Natural killer cell (primary cell): ENCODE results near the gene RAB40C. TPM values are rescaled to one million over a fixed set of nuclear protein-coding genes. Genes with fewer than 3 reads are reported as not detected.

Source experiments
- ATAC-seq, 3 donors: fragments of 150-1000 bp in 2 of 3; fragments of 200-7000 bp in 1 of 3; cut with Tn5 transposase; 1 replicate in 1 of 3; 2 replicates in 2 of 3; pipeline ENCODE4 v1.10.0; 2021; ENCODE audit warnings: mild to moderate bottlenecking in 2 of 3, moderate library complexity in 2 of 3
- DNase-seq, 2 donors: peaks; one replicate each; pipeline versions ENCODE4 v3.0.0 to v3.0.0-alpha.2; 2013 to 2021; ENCODE audit warnings: mixed read lengths in 1 of 2
- H3K27ac ChIP-seq: one replicate; pipeline ENCODE4 v1.5.1; 2013; ENCODE audit warnings: mild to moderate bottlenecking, low read length
- H3K27me3 ChIP-seq: one replicate; pipeline ENCODE4 v1.6.1; 2013; ENCODE audit warnings: low read length; ENCODE audit not compliant: control insufficient read depth, insufficient read depth
- H3K36me3 ChIP-seq: one replicate; pipeline ENCODE4 v1.6.1; 2013; ENCODE audit warnings: low read length; ENCODE audit not compliant: control insufficient read depth, insufficient read depth
- H3K4me1 ChIP-seq: one replicate; pipeline ENCODE4 v1.6.1; 2013; ENCODE audit warnings: low read length; ENCODE audit not compliant: control insufficient read depth, insufficient read depth
- H3K4me3 ChIP-seq: one replicate; pipeline ENCODE4 v1.5.1; 2013; ENCODE audit warnings: low read length
- H3K9me3 ChIP-seq: one replicate; pipeline ENCODE4 v1.6.1; 2013; ENCODE audit warnings: low read length; ENCODE audit not compliant: control insufficient read depth, insufficient read depth
- H3K27ac Mint-ChIP-seq, 2 donors: one replicate each; pipeline ENCODE4 v1.8.0; 2022; ENCODE audit warnings: mild to moderate bottlenecking in 2 of 2, mixed read lengths in 2 of 2, moderate library complexity in 1 of 2
- H3K27me3 Mint-ChIP-seq, 2 donors: one replicate each; pipeline ENCODE4 v1.8.0; 2022; ENCODE audit warnings: low read depth in 2 of 2, mixed read lengths in 2 of 2
- H3K36me3 Mint-ChIP-seq: one replicate; pipeline ENCODE4 v1.8.0; 2022; ENCODE audit warnings: mixed read lengths
- H3K4me1 Mint-ChIP-seq, 2 donors: one replicate each; pipeline ENCODE4 v1.8.0; 2022; ENCODE audit warnings: mixed read lengths in 2 of 2
- H3K4me3 Mint-ChIP-seq: one replicate; pipeline ENCODE4 v1.8.0; 2022; ENCODE audit warnings: mild to moderate bottlenecking, moderate library complexity, mixed read lengths
- H3K9me3 Mint-ChIP-seq, 2 donors: one replicate each; pipeline ENCODE4 v1.8.0; 2022; ENCODE audit warnings: mixed read lengths in 2 of 2
- WGBS: methylation state at CpG from one replicate; pipeline ENCODE4 v1.1.7; 2013; ENCODE audit warnings: missing lambda C conversion rate; ENCODE audit not compliant: insufficient coverage; 5-methylcytosine and 5-hydroxymethylcytosine counted together
- intact Hi-C: fragments of 100-400 bp; cut with micrococcal nuclease; formaldehyde crosslinking; loops from one replicate; pipeline ENCODE4 v1.14.2; 2022
- total RNA-seq, 4 donors: library from RNA; stranded (reverse); fragments of 120-200 nt in 1 of 4; gene quantifications; one replicate each; pipeline versions ENCODE4 v1.2.3 to v1.2.4, GENCODE V29; 2013 to 2022
- TF ChIP-seq, protein P1 (sequence below): fragments of 200-600 bp; IDR thresholded peaks from one replicate; pipeline ENCODE4 v1.8.0; 2022; ENCODE audit warnings: antibody characterized with exemption

The RAB40C gene
- total RNA-seq, 3 donors from 2014 or later (not counting 1 experiment from before 2014, with no cell fraction given) = 12.7 to 20.8 (median 20.0) TPM

DNA sequence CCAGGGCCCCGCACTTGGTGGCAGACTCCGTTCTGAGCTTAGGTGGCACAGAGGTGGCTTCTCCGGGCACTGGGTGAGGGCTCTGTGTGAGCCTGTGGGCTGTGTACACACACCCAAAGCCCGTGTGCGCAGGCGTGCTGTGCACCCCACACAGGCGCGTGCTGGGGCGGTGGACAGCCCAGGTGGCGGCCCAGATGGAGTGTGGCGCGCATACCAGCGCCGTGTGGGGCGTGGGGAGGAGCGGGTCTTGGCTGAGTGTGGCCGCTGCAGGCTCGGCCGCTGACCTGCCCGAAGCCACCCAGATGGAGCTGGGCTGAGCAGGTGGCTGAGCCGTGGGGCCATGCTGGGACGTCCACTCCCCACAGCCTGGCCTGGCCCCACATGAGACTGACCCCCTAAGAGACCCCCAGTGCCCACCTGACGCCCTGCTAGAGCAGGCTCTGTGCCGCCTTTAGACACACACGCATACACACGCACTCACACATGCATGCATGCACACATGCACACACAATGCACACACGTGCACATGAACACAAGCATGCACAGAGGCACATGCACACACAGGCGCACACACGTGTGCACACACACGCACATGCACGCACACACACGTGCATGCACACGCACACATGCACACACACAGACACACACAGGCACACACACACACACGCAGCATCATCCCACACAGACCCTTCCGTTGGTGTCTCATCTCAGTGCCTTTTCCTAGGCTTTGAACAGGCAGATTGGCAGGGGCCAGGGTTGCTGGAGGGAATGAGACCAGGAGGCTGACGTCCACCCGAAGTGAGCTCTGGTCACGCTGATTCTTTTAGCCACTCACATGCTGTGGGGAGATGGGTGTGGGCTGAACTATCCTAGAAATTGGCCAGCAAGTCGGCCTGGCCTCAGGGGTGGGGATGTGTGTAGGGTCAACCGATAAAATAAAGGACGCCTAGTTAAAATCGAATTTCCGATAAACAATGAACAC is 27.6 kb upstream of the RAB40C start:
- no peaks in the 10 kb centered on the region for H3K9me3 Mint-ChIP-seq

DNA sequence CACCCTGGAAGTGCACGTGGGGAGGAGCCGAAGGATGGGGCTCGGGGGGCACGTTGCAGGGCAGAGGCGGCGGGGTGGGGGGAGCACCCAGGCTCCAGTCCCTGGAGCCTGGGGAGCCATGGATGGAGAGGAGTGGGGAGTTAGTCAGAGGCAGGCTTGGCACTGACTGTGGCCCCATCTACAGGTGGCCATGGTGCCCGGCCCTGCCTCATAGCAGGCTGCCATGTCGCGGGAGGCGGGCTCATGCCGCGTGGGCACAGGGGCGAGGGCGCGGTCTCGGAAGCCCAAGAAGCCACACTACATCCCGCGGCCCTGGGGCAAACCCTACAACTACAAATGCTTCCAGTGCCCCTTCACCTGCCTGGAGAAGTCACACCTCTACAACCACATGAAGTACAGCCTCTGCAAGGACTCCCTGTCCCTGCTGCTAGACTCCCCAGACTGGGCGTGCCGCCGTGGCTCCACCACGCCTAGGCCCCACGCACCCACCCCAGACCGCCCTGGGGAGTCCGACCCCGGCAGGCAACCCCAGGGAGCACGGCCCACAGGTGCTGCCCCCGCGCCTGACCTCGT is 26.7 kb upstream of the RAB40C start:
- Mint-ChIP-seq H3K27ac (no peak overlapping the region), H3K4me3 (no peak overlapping the region), H3K27me3 (peaks cover 0 to 4% of the 10 kb centered on the region in 2 donors), H3K36me3 (no peaks in the 10 kb centered on the region), H3K9me3 (no peaks in the 10 kb centered on the region), H3K4me1 (peaks cover 0 to 8% of the 10 kb centered on the region in 2 donors)
- intact Hi-C loops = no loop called here
- H3K27ac ChIP-seq = no peak overlapping the region
- H3K4me1 ChIP-seq = peaks cover 18% of the 10 kb centered on the region
- no peak for DNase-seq
- 87% methylated on average over 30 of the region's 30 CpGs for WGBS
- no peak for ATAC-seq
- H3K4me3 ChIP-seq = no peak overlapping the region
- no peaks in the 10 kb centered on the region for H3K36me3 ChIP-seq
- no peaks in the 10 kb centered on the region for H3K9me3 ChIP-seq
- H3K27me3 ChIP-seq = peaks cover 10% of the 10 kb centered on the region
- TF ChIP-seq, protein P1, sequence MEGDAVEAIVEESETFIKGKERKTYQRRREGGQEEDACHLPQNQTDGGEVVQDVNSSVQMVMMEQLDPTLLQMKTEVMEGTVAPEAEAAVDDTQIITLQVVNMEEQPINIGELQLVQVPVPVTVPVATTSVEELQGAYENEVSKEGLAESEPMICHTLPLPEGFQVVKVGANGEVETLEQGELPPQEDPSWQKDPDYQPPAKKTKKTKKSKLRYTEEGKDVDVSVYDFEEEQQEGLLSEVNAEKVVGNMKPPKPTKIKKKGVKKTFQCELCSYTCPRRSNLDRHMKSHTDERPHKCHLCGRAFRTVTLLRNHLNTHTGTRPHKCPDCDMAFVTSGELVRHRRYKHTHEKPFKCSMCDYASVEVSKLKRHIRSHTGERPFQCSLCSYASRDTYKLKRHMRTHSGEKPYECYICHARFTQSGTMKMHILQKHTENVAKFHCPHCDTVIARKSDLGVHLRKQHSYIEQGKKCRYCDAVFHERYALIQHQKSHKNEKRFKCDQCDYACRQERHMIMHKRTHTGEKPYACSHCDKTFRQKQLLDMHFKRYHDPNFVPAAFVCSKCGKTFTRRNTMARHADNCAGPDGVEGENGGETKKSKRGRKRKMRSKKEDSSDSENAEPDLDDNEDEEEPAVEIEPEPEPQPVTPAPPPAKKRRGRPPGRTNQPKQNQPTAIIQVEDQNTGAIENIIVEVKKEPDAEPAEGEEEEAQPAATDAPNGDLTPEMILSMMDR = no peak

More for the DNA sequence above, 27.6 kb upstream of the RAB40C start:
- no peaks in the 10 kb centered on the region for H3K36me3 Mint-ChIP-seq
- no peaks in the 10 kb centered on the region for H3K36me3 ChIP-seq
- no peak overlapping the region for H3K27ac ChIP-seq
- no peak overlapping the region for H3K4me3 ChIP-seq
- H3K27me3 Mint-ChIP-seq = peaks cover 0 to 4% of the 10 kb centered on the region in 2 donors
- H3K4me1 ChIP-seq = peaks cover 13% of the 10 kb centered on the region
- intact Hi-C loops = no loop called here
- 94% methylated on average over 43 of the region's 43 CpGs for WGBS
- H3K27ac Mint-ChIP-seq = no peak overlapping the region
- DNase-seq (no peak), ATAC-seq (no peak)
- H3K4me3 Mint-ChIP-seq = no peak overlapping the region
- H3K4me1 Mint-ChIP-seq = peaks cover 0 to 8% of the 10 kb centered on the region in 2 donors
- H3K27me3 ChIP-seq = peaks cover 10% of the 10 kb centered on the region
- H3K9me3 ChIP-seq = no peaks in the 10 kb centered on the region
- TF ChIP-seq, protein P1 = no peak

DNA sequence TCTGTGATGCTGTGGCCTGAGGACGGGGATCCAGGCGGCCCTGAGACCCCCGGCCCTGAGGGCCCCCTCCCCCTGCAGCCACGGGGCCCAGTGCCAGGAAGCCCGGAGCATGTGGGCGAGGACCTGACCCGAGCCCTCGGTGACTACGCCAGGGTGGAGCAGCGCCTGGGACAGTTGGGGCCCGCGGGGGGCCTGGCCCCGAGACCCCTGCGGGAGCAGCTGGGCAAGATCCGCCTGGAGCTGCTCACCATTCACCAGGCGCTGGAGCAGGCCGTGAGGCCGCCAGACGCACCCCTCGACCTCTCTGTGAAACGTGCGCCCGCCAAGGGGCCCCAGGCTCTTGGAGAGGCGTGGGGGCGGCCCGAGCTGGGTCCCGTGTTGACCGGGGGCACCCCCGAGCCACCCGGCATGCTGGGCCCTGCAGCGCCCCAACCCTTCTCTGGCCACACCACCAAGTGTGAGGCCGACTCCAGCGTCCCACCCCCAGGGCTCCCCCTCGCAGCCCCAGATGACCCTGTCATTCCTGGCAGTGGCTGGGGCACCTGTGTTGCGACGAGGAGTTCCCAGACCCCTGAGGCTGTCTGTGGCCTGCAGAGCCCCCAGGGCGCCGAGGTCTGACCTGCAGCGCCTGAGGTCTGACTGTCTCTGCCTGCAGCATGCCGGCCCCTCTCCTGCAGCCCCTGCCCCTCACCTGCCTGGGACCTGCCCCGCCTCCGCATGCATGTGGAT is 25.0 kb upstream of the RAB40C start:
- 93% methylated on average over 42 of the region's 42 CpGs for WGBS
- Mint-ChIP-seq H3K4me3 (no peak overlapping the region), H3K9me3 (no peaks in the 10 kb centered on the region), H3K4me1 (peaks cover 0 to 16% of the 10 kb centered on the region in 2 donors), H3K27ac (no peak overlapping the region), H3K27me3 (no peaks in the 10 kb centered on the region), H3K36me3 (no peaks in the 10 kb centered on the region)
- TF ChIP-seq, protein P1 = no peak
- H3K9me3 ChIP-seq = no peaks in the 10 kb centered on the region
- intact Hi-C loops = no loop called here
- H3K36me3 ChIP-seq = no peaks in the 10 kb centered on the region
- no peak for DNase-seq
- no peak for ATAC-seq
- peaks cover 5% of the 10 kb centered on the region for H3K27me3 ChIP-seq
- H3K4me1 ChIP-seq = peaks cover 32% of the 10 kb centered on the region
- H3K4me3 ChIP-seq = no peak overlapping the region
- H3K27ac ChIP-seq = no peak overlapping the region
